ENCODE data around the gene SLC15A1.

Gene SLC15A1

DNA sequence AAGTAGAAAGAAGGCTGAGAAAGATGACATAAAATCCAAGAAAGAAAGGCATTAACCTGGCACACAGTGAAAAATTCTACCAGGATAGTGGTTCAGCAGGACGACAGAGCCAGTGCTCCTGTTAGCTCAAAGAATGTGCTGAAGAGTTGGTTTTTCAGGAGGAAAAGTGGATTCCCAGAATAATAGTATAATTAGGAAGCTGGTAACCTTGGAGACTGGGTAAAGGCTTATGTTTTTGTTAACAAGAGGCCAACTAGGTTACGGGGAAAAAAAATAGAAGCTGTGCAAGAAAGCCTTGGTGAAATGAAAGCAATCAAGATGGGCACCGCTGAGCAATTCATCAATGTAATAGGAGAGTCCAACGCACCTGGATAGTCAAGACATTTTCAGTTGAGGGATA lies 54.7 kb downstream of the SLC15A1 start:
- no peak for DNase-seq (ENCODE audit: low read depth)

DNA sequence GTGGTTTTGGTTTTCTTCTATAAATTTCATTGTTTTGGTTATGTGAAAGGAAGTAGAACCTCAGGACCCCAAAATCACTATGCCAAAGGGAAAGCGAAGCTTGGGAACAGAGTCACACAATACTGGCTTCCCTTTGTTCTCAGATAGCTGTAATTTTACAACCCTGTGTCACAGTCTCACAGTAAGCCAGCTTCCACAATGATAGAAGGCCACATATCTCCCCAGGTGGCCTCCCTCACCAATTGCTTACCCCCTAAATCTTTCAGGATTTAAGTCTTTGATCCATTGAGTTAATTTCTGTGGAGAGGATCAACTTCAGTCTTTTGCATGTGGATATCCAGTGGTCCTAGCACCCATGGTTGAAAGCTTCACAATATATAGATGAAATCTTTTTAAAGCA lies 58.7 kb downstream of the SLC15A1 start:
- DNase-seq (ENCODE audit: low read depth): no peak

DNA sequence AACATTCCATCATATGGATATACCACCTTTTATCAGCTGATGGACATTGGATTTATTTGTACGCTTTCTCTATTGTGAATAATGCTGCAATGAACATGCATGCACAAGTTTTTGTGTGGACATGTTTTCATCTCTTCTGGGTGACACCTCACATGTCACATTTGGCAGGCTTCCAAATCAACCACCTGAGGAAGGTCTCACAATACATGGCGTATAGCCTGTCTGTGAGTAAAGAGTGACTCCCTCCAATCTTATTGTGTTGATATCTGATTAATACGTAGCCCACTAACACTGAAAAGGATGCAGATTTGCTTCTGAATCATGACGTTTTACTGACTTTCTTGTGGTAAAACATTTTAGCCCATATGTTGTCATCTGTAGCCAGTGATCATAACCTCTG lies 61.1 kb downstream of the SLC15A1 start:
- no peak for DNase-seq (ENCODE audit: low read depth)

- DNase-seq (ENCODE audit: low read depth): no peak
Observed at GRCh38 chr13:98690348-98691022, 62.0 kb downstream of the SLC15A1 start.

DNA sequence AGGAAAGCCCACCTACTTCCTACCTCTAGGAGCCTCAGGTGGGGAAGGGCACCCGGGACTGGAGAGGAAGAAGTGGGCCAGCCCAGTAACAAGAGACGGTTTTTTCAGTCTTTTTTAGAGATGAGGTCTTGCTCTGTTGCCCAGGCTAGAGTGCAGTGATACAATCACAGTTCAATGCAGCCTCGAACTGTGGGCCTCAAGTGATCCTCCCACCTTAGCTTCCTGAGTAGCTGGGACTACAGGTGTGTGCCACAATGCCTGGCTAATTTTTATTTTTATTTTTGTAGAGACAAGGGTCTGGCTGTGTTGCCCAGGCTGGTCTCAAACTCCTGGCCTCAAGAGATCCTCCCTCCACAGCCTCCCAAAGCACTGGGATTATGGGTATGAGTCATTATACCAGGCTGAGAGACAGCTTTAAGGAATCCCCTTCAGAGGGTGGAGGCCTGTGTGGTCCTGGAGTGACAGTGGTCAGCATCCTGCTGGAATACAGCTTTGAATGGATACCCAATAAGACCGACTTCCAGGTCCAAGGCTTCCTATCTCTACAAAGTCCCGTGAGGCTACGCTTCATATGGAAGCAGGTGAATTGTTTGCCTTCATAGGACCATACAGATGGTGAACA lies 63.0 kb downstream of the SLC15A1 start:
- DNase-seq (ENCODE audit: low read depth): no peak

- DNase-seq (ENCODE audit: low read depth): no peak
Observed at GRCh38 chr13:98688373-98688772, 64.1 kb downstream of the SLC15A1 start.

DNA sequence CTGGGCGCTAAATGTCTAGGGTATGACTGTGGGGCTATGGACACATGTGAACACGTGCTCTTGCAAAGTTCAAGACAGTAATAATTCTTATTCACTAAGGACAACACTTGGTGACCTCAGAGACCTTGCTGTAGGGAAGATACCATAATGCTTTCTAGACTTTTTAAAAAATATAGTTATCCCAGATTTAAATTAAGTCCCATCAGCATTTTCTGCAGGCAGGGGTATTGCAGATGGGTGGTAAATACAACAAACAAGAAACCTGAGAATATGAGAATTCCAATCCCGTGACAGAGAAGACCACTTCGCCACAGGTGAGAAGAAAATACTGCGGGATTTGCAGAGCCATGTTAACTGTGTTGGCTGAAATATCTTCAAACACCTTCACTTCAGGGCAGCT lies 65.2 kb downstream of the SLC15A1 start:
- DNase-seq (ENCODE audit: low read depth): no peak

DNA sequence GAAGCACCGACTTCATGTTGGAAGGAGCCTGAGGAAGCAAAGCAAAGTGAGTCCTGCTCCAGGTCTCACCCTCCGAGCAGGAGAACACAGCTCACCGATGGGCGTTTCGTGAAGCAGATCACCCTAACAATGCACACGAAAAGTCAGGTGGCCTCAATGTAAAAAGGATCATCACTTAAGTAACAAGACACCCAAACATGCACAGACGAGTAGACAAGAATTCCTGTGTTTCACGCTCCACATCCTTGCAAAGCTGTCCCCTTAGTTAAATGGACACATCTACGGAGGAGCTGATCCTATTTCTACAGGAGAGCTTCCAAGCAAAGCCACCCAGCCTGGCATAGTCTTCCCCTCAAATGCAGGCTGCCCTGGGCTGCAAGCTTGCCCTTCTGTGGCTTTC lies 66.2 kb downstream of the SLC15A1 start:
- DNase-seq (ENCODE audit: low read depth): no peak

DNA sequence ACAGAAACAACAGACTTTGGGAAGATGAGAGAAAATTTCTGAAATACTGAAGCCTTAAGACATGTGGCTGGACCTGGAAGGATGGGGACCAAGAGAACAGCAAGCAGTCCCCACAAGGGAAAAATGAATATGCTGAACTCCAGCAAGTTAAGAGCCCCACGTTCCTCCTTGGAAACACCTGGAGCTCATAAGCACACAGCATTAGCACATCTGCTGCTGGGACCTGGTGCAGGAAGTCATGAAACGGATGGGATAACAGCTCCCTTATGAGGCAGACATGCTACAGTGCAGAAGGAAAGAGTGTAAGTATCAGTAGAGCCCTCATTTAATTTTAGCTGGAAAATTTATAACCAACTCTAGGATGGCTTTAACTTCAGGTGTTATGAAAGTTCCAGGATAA lies 67.3 kb downstream of the SLC15A1 start:
- no peak for DNase-seq (ENCODE audit: low read depth)

DNA sequence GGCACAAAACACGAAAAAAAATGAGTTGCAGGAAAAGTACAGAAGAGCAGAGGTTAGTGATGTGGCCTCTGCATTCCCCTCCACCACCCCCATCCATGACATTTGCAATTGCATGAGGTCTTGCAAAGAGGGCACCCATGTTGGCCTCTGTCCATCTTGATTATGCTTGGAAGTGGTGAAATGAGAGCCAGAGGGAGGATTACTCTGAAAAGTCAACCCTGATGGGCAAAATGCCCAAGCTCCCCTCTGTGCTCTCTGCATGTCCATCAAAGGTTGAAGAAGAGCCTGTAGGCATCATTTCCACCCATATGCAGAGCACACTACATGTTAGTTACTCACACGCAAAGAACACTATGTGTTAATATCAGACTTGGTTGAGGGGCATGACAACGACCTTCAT lies 71.4 kb downstream of the SLC15A1 start:
- DNase-seq (ENCODE audit: low read depth): no peak

DNA sequence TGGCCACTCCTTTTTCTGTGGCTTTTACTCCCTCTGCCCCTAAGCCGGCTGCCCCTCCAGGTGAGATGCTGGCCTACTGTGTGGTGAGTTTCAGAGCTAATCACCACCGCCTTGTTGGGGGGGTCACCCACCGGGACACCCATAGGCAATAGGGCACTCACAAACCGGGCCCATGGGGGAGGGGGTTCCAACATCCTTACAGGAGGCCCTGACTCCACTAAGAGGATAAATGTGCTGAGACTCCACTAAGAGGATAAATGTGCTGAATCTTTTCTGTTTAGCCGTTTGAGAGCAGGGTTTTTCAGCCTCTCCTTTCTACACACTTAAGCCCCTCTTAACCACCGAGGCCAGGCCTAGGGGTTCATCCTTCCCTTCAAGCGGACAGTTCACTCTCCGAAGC lies 73.7 kb downstream of the SLC15A1 start:
- no peak for DNase-seq (ENCODE audit: low read depth)

DNA sequence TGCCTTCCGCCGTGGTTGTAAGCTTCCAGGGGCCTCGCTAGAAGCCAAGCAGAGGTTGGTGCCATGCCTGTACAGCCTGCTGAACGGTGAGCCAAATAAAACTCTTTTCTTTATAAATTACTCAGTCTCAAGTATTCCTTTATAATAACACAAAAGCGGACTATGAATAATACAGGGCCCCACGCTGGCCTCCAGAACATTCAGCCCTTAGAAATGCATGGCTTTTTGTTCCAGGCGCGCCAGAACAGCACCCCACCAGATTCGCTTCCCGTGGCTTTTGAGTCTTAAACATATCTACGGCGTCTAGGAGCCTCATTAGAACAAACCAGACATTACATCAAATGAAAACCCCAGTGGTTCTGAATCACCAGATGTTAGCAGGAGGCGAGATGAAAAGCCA lies 75.1 kb downstream of the SLC15A1 start:
- no peak for DNase-seq (ENCODE audit: low read depth)

GRCh38 chr13:98676239-98676638 lies 76.2 kb downstream of the SLC15A1 start:
- DNase-seq (ENCODE audit: low read depth): no peak

DNA sequence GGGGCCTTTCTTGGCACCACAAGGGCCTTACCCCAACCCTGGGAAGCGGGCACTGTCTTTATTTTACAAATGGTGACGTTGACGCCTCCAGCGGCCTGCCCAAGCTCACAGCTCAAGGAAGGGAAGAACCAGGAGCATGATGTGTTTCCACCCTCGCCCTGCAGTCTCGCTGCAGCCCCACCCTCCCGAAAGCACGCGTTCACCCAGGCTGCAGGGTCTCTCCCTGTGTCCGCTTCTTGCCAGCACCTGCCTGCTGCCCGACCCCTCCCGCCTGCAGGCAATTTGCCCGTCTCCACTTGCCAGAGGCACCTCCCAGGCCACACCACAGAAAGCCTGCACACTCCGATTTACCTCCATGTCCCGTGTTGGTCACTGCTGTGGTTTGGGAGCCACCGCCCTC lies 76.6 kb downstream of the SLC15A1 start:
- no peak for DNase-seq (ENCODE audit: low read depth)

DNA sequence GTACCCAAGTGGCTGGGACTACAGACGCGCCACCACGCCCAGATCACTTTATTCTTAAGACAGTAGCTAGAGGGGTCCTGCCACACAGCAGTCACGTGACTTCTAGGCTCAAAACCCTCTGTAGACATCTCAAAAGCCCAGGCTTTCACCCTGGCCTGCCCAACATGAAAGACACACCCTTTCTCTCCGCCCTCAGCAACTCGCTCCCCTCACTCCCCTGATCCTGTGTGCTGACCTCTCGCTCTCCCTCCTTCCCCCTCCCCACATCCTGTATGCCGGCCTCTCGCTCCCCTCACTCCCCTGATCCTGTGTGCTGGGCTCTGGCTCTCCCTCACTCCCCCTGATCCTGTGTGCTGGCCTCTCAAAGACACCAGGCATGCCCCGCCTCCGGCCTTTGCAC lies 77.4 kb downstream of the SLC15A1 start:
- DNase-seq (ENCODE audit: low read depth): no peak

DNA sequence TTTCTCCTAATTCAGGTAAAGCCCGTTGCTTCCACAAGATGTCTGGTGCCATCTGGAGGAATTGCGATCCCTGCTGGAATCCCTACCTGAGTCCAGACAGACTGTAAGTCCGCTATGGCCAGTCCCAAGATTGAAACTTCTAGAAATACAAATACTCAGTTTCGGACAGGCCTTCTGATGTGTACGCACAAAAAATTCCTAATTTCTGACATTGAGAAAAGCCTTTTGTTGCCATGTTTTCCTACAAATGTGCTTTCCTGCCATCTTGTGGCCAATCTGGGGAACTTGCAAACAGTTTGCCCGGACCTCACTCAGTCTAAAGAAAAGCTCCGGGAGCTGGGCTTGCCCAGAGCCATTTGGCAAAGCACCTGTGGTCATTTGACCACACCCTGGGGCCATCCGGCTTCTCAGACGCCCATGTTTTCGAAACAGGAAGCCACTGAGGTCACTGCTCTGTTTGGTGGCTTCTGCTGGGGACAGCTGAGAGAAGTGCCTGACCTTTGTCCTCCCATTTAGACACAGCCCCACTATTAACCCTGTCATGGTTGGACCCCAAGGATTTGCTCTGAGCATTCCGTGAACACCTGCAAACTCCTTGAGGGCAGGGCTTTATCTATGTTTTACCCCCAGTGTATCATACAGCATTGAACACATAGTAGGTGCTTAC lies 79.4 kb downstream of the SLC15A1 start:
- DNase-seq (ENCODE audit: low read depth): no peak

DNA sequence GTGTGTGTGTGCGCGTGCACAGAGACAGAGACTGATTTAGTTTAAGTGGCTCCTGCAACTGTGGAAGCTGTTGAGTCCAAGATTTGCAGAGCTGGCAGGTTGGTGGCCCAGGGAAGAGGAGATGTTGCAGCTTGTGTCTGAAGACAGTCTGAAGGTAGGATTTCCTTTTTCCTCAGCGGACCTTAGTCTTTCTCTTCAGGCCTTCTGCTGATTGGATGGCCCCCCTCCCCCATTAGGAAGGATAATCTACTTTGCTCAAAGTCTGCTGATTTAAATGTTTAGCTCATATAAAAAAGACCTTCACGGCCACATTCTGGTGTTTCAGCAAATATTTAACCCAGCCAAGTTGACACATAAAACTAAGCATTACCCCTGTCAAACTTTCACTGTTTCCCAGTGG lies 84.3 kb downstream of the SLC15A1 start:
- no peak for DNase-seq (ENCODE audit: low read depth)

GRCh38 chr13:98665638-98665995 lies 86.9 kb downstream of the SLC15A1 start:
- DNase-seq (ENCODE audit: low read depth): no peak

GRCh38 chr13:98664924-98665637 lies 87.4 kb downstream of the SLC15A1 start:
- no peak for DNase-seq (ENCODE audit: low read depth)

- no peak for DNase-seq (ENCODE audit: low read depth)
Observed at GRCh38 chr13:98664510-98664909, 88.0 kb downstream of the SLC15A1 start.

DNA sequence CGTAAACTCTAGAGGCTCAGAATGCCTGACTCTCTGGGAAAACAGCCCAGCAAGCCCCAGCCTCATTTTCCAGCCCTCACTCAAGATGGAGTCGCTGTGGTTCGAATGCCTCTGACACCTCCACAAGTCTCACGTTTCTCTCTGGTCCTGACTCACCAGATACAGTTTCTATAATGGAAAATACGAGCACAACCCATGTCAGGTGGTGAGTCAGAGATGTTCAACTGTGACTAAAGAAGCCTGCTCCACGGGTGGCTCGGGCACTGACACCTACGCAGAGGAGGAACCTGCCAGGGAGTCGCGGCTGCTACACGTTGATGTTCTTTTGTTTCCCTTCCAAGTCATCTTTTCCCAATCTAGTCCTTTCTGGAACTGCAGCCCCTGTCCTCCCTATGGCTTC lies 88.4 kb downstream of the SLC15A1 start:
- DNase-seq (ENCODE audit: low read depth): no peak

DNA sequence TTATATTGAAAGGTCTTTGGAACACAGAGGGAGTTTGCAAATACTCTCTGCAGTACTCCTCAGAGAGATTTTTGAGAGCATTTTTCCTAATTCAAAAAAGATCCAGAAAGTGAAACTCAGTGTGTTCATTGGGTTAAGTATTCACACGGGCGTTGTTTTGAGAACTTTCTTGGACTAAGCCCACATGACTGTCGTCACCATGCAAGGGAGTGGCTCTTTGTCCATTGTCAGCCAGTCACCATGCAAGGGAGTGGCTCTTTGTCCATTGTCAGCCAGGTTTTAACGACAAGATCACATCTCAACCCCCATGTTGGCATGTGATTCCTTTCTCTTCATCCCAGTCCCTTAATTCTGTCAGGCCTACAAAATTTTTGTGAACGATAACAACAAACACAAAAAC lies 94.3 kb downstream of the SLC15A1 start:
- DNase-seq (ENCODE audit: low read depth): no peak

DNA sequence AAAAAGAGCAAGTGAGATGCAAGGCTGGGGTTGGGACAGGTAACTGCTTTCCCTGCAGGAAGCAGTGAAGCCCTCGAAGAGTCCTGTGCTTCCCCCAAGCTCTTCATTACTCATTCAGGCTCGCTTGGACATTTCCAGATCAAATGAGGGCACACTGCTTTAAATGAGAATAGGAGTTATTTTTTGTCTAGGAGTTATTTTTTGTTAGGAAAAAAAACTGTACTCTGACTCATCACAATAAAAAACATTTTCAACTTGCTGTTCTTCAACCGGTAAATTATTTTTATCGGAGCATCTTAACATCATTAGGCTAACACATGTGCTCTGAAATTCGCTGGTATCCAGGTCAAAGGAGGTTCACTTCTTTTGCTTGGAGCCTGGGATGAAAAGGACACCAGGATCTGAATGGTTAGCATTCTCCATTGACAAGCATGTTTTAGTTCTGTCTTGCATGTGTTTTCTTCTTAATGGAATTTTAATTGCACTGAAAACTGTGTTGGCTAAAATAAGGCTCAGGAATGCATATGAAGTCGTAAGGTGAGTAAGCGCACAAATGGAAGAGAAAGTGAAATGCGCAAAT lies 94.9 kb downstream of the SLC15A1 start:
- DNase-seq (ENCODE audit: low read depth): no peak
